ENCODE results near the gene GID4.

Gene GID4

DNA sequence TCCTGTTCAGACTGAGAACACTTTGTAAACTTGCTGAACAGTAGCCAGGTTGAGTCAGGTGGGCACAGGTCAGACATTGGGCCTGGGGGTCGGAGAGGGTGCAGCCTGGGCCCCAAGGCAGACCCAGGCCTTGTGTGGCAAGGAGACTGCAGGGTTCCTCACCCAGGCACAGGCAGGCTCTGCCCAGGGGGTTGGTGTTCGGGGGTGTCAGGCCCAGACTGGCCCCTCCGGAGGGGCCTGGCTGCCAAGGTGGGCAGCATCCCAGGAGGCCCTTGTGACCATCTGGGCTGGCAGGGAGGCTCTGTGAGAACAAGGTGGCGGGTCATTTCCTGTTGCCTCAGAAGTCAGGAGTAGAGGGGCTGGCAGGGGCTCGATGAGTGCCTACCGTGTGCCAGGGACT is 68.8 kb downstream of the GID4 start:
- Histone ChIP-seq H2AFZ (ENCODE audit: low read length) (no peak overlapping the region), H3K4me1 (ENCODE audit: insufficient read depth, low read length, poor library complexity, severe bottlenecking) (peaks cover 5% of the 10 kb centered on the region), H3K4me2 (ENCODE audit: low read depth, low read length, poor library complexity, severe bottlenecking) (no peak overlapping the region)

DNA sequence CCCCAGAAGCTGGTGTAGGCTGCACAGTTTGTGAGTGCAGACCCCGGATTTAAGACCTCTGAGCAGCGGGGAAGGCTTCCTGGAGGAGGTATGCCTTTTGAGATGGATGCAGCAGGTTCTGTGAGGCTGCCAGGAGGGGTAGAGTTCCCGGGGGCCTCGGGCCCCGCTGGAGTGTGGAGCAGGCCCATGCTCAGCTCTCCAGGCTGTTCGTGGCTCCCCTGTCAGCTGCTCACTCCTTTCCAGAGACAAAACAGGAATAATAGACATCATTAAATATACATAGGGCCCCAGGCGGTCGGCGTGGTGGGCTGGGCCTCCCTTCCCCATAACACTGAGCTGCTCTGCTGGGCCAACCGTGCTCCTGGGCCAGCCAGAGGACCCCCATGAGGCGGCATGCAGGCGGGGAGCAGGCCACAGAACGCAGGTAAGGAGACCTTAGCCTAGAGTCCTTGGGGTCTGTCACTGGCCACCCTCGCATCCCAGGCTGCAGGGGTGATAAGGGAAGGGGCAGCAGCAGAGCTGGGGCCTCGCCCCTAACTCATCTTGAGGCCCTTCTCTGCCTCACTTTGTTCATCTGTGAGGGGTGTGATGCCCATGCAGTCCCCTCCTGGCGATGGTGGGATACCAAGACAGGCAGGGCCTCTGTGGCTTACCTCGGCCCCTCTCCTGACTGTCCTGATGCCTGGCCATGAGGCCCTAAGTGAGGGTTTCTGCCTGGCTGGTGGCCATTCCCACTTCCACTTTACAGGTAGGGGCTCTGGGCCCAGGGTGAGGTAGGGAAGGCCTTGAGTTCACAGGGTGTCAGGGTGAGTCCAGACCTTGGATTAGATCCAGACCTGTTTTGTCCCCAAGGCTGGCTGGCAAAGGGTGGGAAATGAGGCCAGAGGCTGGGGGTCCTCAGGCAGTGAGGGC is 69.4 kb downstream of the GID4 start, which contains the start of gene MYO15A:
MYO15A (plus strand) TSS at position 356 of the 912 bp plus-strand sequence. CDS start 10,045 bp downstream, outside the sequence.
- no peaks in the 10 kb centered on the region for H3K27me3 ChIP-seq (ENCODE audit: insufficient read depth, low read length, poor library complexity, severe bottlenecking)
- H4K20me1 ChIP-seq (ENCODE audit: insufficient read depth, low read length, poor library complexity, severe bottlenecking): no peaks in the 10 kb centered on the region
- no peak within 1 kb of the TSS for H3K4me2 ChIP-seq (ENCODE audit: low read depth, low read length, poor library complexity, severe bottlenecking)
- no peaks in the 10 kb centered on the region; the same call in 1 of the 2 replicates for H3K36me3 ChIP-seq (ENCODE audit: insufficient read depth, low read length)
- no peaks in the 10 kb centered on the region for H3K9me3 ChIP-seq (ENCODE audit: insufficient read depth, low read depth, low read length)
- no peaks in the 10 kb centered on the region for H3F3A ChIP-seq (ENCODE audit: low read depth)
- H3K4me1 ChIP-seq (ENCODE audit: insufficient read depth, low read length, poor library complexity, severe bottlenecking): peaks cover 5% of the 10 kb centered on the region
- no peak within 1 kb of the TSS for H2AFZ ChIP-seq (ENCODE audit: low read length)
- H3K9me2 ChIP-seq (replicated peaks; ENCODE audit: low read depth, low read length): no peaks in the 10 kb centered on the region
- no peak within 1 kb of the TSS for H3K4me3 ChIP-seq (ENCODE audit: low read length, poor library complexity, severe bottlenecking)
- no peak for TF ChIP-seq EZH2phosphoT487 (IDR thresholded peaks at IDR 0.05; ENCODE audit: borderline replicate concordance)
- TF ChIP-seq, protein P1, sequence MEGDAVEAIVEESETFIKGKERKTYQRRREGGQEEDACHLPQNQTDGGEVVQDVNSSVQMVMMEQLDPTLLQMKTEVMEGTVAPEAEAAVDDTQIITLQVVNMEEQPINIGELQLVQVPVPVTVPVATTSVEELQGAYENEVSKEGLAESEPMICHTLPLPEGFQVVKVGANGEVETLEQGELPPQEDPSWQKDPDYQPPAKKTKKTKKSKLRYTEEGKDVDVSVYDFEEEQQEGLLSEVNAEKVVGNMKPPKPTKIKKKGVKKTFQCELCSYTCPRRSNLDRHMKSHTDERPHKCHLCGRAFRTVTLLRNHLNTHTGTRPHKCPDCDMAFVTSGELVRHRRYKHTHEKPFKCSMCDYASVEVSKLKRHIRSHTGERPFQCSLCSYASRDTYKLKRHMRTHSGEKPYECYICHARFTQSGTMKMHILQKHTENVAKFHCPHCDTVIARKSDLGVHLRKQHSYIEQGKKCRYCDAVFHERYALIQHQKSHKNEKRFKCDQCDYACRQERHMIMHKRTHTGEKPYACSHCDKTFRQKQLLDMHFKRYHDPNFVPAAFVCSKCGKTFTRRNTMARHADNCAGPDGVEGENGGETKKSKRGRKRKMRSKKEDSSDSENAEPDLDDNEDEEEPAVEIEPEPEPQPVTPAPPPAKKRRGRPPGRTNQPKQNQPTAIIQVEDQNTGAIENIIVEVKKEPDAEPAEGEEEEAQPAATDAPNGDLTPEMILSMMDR (conservative IDR thresholded peaks at IDR 0.05; ENCODE audit: low read length): no peak
- no peak within 1 kb of the TSS for H3K9ac ChIP-seq (ENCODE audit: low read depth, low read length, poor library complexity, severe bottlenecking)
- no peaks in the 10 kb centered on the region for H3K79me2 ChIP-seq (ENCODE audit: insufficient read depth, low read length)

More for the DNA sequence above, 68.8 kb downstream of the GID4 start:
- no peaks in the 10 kb centered on the region; the same call in 1 of the 2 replicates for H3K36me3 ChIP-seq (ENCODE audit: insufficient read depth, low read length)
- no peak overlapping the region for H3K4me3 ChIP-seq (ENCODE audit: low read length, poor library complexity, severe bottlenecking)
- no peaks in the 10 kb centered on the region for H3F3A ChIP-seq (ENCODE audit: low read depth)
- H3K9ac ChIP-seq (ENCODE audit: low read depth, low read length, poor library complexity, severe bottlenecking): no peak overlapping the region
- no peaks in the 10 kb centered on the region for H3K9me3 ChIP-seq (ENCODE audit: insufficient read depth, low read depth, low read length)
- no peak for TF ChIP-seq EZH2phosphoT487 (IDR thresholded peaks at IDR 0.05; ENCODE audit: borderline replicate concordance)
- TF ChIP-seq, protein P1 (conservative IDR thresholded peaks at IDR 0.05; ENCODE audit: low read length): no peak
- no peaks in the 10 kb centered on the region for H3K79me2 ChIP-seq (ENCODE audit: insufficient read depth, low read length)
- H4K20me1 ChIP-seq (ENCODE audit: insufficient read depth, low read length, poor library complexity, severe bottlenecking): no peaks in the 10 kb centered on the region
- no peaks in the 10 kb centered on the region for H3K9me2 ChIP-seq (replicated peaks; ENCODE audit: low read depth, low read length)
- H3K27me3 ChIP-seq (ENCODE audit: insufficient read depth, low read length, poor library complexity, severe bottlenecking): no peaks in the 10 kb centered on the region

DNA sequence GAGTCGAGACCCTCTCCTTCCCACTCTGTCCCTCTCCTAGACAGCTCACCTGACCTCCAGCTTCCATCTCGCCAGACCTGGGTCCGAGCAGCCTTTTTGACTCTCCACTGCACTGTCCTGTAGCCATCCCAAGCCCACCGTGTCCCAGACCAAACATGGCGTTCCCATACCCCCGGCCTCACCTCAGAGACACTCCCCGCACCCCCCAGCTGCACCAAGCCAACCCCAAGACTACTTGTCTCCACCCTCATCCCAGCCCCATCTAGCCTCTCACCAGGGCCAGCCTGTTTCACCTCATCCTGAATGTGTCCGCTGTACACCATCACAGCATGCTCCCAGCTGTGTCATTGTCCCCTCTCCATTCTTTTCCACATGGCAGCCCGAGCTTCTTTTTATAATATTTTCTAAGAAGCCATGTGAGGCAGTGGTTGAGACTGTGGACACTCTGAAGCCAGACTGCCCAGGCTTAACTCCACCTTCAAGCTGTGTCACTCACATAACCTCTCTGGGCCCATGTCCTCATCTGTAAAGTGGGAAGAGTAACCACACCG is 70.8 kb downstream of the GID4 start:
- no peaks in the 10 kb centered on the region for H3K27me3 ChIP-seq (ENCODE audit: insufficient read depth, low read length, poor library complexity, severe bottlenecking)
- no peak for TF ChIP-seq EZH2phosphoT487 (IDR thresholded peaks at IDR 0.05; ENCODE audit: borderline replicate concordance)
- TF ChIP-seq, protein P1 (conservative IDR thresholded peaks at IDR 0.05; ENCODE audit: low read length): no peak
- H3K9me2 ChIP-seq (replicated peaks; ENCODE audit: low read depth, low read length): no peaks in the 10 kb centered on the region
- no peaks in the 10 kb centered on the region for H3F3A ChIP-seq (ENCODE audit: low read depth)
- H2AFZ ChIP-seq (ENCODE audit: low read length): no peak overlapping the region
- H3K9me3 ChIP-seq (ENCODE audit: insufficient read depth, low read depth, low read length): no peaks in the 10 kb centered on the region
- H3K79me2 ChIP-seq (ENCODE audit: insufficient read depth, low read length): no peaks in the 10 kb centered on the region
- H3K4me1 ChIP-seq (ENCODE audit: insufficient read depth, low read length, poor library complexity, severe bottlenecking): peaks cover 5% of the 10 kb centered on the region
- no peaks in the 10 kb centered on the region; the same call in 1 of the 2 replicates for H3K36me3 ChIP-seq (ENCODE audit: insufficient read depth, low read length)
- H3K4me3 ChIP-seq (ENCODE audit: low read length, poor library complexity, severe bottlenecking): no peak overlapping the region
- no peak overlapping the region for H3K9ac ChIP-seq (ENCODE audit: low read depth, low read length, poor library complexity, severe bottlenecking)
- no peak overlapping the region for H3K4me2 ChIP-seq (ENCODE audit: low read depth, low read length, poor library complexity, severe bottlenecking)
- no peaks in the 10 kb centered on the region for H4K20me1 ChIP-seq (ENCODE audit: insufficient read depth, low read length, poor library complexity, severe bottlenecking)

Data from Loucy (cell line).